ENCODE measurements around the gene MCRIP1. TPM values are rescaled to one million over a fixed set of nuclear protein-coding genes. Genes with fewer than 3 reads are reported as not detected.

MCRIP1 gene
- total and polyA plus RNA-seq, 2 of the 13 experiments (the other 11 are each of a cell fraction or from before 2014, with no cell fraction given), result 79.7 to 84.9 TPM

GRCh38 chr17:81831957-81832607, 1.0 kb downstream of the MCRIP1 start (continued):
- peak; percentile 60; the same call in 1 of the 2 replicates for TF ChIP-seq THAP7 (CRISPR knock-in tag; IDR thresholded peaks at IDR 0.05)
- TF ChIP-seq ZNF850 (CRISPR knock-in tag; conservative IDR thresholded peaks at IDR 0.05), result no peak
- TF ChIP-seq ZNF343 (CRISPR knock-in tag; IDR thresholded peaks at IDR 0.05), result no peak
- TF ChIP-seq U2AF1 (optimal IDR thresholded peaks at IDR 0.05; ENCODE audit: low read depth, low read length), result no peak
- no peak for TF ChIP-seq ZFY (CRISPR knock-in tag; IDR thresholded peaks at IDR 0.05)
- TF ChIP-seq ZFP62 (CRISPR knock-in tag; IDR thresholded peaks at IDR 0.05), result no peak
- TF ChIP-seq ATF1 (CRISPR knock-in tag; IDR thresholded peaks at IDR 0.05), result no peak
- no peak for TF ChIP-seq HMG20B (CRISPR knock-in tag; conservative IDR thresholded peaks at IDR 0.05)
- no peak for TF ChIP-seq E2F2 (CRISPR knock-in tag; IDR thresholded peaks at IDR 0.05; ENCODE audit: borderline replicate concordance)
- TF ChIP-seq ELF3 (CRISPR knock-in tag; IDR thresholded peaks at IDR 0.05), result no peak
- no peak for TF ChIP-seq ZNF629 (CRISPR knock-in tag; conservative IDR thresholded peaks at IDR 0.05)
- no peak for TF ChIP-seq RFXAP (CRISPR knock-in tag; IDR thresholded peaks at IDR 0.05; ENCODE audit: borderline replicate concordance)
- TF ChIP-seq ZNF710 (CRISPR knock-in tag; IDR thresholded peaks at IDR 0.05; ENCODE audit: borderline replicate concordance), result no peak
- TF ChIP-seq ZFP36L2 (CRISPR knock-in tag; IDR thresholded peaks at IDR 0.05), result no peak
- peak; percentile 16; the same call in 1 of the 2 replicates for TF ChIP-seq RXRB (CRISPR knock-in tag; IDR thresholded peaks at IDR 0.05; ENCODE audit: borderline replicate concordance)
- TF ChIP-seq ZXDC (CRISPR knock-in tag; IDR thresholded peaks at IDR 0.05), result no peak
- no peak for TF ChIP-seq ZBTB8A (CRISPR knock-in tag; IDR thresholded peaks at IDR 0.05; ENCODE audit: borderline replicate concordance, low read depth)
- no peak for TF ChIP-seq ZNF430 (CRISPR knock-in tag; IDR thresholded peaks at IDR 0.05)
- TF ChIP-seq ZFP36L1 (CRISPR knock-in tag; IDR thresholded peaks at IDR 0.05), result no peak
